HEK293T (cell line): ENCODE data around the gene C1orf105.

Experiments
- CTCF ChIA-PET: fragments of 350-600 bp; formaldehyde crosslinking; extraction: SDS; loops from one replicate; lab custom pipeline; 2021; ENCODE audit warnings: antibody characterized with exemption, inconsistent platforms; lab: Yijun Ruan, JAX
- POLR2A ChIA-PET: fragments of 350-600 bp; formaldehyde crosslinking; extraction: SDS; loops from one replicate; lab custom pipeline; 2020; ENCODE audit warnings: antibody characterized with exemption, inconsistent platforms; lab: Yijun Ruan, JAX
- DNase-seq: peaks from one replicate; pipeline ENCODE4 v3.0.0; 2012; ENCODE audit warnings: mixed read lengths; ENCODE audit errors: extremely low spot score
- ARNT ChIP-seq: fragments of 450-650 bp; IDR thresholded peaks from 2 replicates; pipeline ENCODE4 v1.6.1; 2017; ENCODE audit warnings: mild to moderate bottlenecking
- BHLHE40 ChIP-seq: fragments of 450-650 bp; IDR thresholded peaks from 2 replicates; pipeline ENCODE4 v1.6.1; 2016; ENCODE audit warnings: mild to moderate bottlenecking, moderate library complexity, borderline replicate concordance
- CTBP1 ChIP-seq: fragments of 450-650 bp; IDR thresholded peaks from 2 replicates; pipeline ENCODE4 v1.6.1; 2016; ENCODE audit warnings: borderline replicate concordance
- ELF4 ChIP-seq: fragments of 450-650 bp; IDR thresholded peaks from 2 replicates; pipeline ENCODE4 v1.6.1; 2017; ENCODE audit warnings: antibody characterized with exemption
- FOXA1 ChIP-seq: fragments of 450-650 bp; IDR thresholded peaks from 2 replicates; pipeline ENCODE4 v1.6.1; 2016; ENCODE audit warnings: mild to moderate bottlenecking
- FOXK2 ChIP-seq: fragments of 450-650 bp; IDR thresholded peaks from 2 replicates; pipeline ENCODE4 v1.6.1; 2016; ENCODE audit warnings: mild to moderate bottlenecking
- FOXM1 ChIP-seq: fragments of 450-650 bp; IDR thresholded peaks from 2 replicates; pipeline ENCODE4 v1.6.1; 2017; ENCODE audit warnings: mild to moderate bottlenecking, borderline replicate concordance
- HDGF ChIP-seq: fragments of 450-650 bp; IDR thresholded peaks from 2 replicates; pipeline ENCODE4 v1.6.1; 2017; ENCODE audit warnings: antibody characterized with exemption, borderline replicate concordance
- L3MBTL2 ChIP-seq: fragments of 450-650 bp; conservative IDR thresholded peaks from 2 replicates; pipeline ENCODE4 v1.6.1; 2016; ENCODE audit warnings: mild to moderate bottlenecking
- LEF1 ChIP-seq: fragments of 450-650 bp; IDR thresholded peaks from 2 replicates; pipeline ENCODE4 v1.6.1; 2017; ENCODE audit warnings: mild to moderate bottlenecking, borderline replicate concordance
- NFRKB ChIP-seq: fragments of 450-650 bp; IDR thresholded peaks from 2 replicates; pipeline ENCODE4 v1.6.1; 2016; ENCODE audit warnings: mild to moderate bottlenecking, moderate library complexity
- SP1 ChIP-seq: fragments of 450-650 bp; IDR thresholded peaks from 2 replicates; pipeline ENCODE4 v1.6.1; 2017
- SUZ12 ChIP-seq: fragments of 450-650 bp; IDR thresholded peaks from 2 replicates; pipeline ENCODE4 v1.6.1; 2016; ENCODE audit warnings: mild to moderate bottlenecking
- TARDBP ChIP-seq: fragments of 450-650 bp; IDR thresholded peaks from 2 replicates; pipeline ENCODE4 v1.6.1; 2016
- ZNF384 ChIP-seq: fragments of 450-650 bp; IDR thresholded peaks from 2 replicates; pipeline ENCODE4 v1.6.1; 2016
- TF ChIP-seq, protein P1 (sequence below): fragments of 450-650 bp; IDR thresholded peaks from 2 replicates; pipeline ENCODE4 v1.6.1; 2016

Gene C1orf105

GRCh38 chr1:172482044-172482443 is 61.6 kb downstream of the C1orf105 start:
- POLR2A ChIA-PET = no interaction called here
- DNase-seq = no peak
- CTCF ChIA-PET = no interaction called here
- TF ChIP-seq TARDBP (no peak), SUZ12 (no peak), FOXK2 (no peak), SP1 (no peak), FOXA1 (no peak), BHLHE40 (no peak), HDGF (no peak), FOXM1 (no peak), ZNF384 (no peak), LEF1 (no peak), ELF4 (no peak), L3MBTL2 (no peak), CTBP1 (no peak), NFRKB (no peak), ARNT (no peak)
- TF ChIP-seq, protein P1, sequence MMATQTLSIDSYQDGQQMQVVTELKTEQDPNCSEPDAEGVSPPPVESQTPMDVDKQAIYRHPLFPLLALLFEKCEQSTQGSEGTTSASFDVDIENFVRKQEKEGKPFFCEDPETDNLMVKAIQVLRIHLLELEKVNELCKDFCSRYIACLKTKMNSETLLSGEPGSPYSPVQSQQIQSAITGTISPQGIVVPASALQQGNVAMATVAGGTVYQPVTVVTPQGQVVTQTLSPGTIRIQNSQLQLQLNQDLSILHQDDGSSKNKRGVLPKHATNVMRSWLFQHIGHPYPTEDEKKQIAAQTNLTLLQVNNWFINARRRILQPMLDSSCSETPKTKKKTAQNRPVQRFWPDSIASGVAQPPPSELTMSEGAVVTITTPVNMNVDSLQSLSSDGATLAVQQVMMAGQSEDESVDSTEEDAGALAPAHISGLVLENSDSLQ = no peak

DNA sequence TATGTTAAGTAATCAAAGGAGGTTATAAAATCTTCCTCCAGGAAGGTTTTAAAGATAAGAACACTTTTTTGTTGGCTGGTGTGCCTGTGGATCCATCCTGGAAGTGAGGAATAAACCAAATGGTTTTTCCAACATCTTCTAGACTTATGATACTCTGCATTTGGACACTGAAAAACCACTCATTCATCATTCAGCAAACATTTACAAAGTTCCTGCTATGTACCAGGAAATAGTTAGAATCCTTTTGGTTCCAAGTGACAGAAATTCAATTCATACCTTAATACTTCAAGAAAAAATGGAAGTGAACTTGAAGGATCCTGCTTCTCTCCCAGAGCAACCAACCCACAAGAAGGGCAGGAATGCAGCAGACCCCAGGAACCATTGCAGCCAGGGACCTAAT is 63.0 kb downstream of the C1orf105 start:
- CTCF ChIA-PET = no interaction called here
- TF ChIP-seq L3MBTL2 (no peak), CTBP1 (no peak), FOXM1 (no peak), ARNT (no peak), LEF1 (no peak), ZNF384 (no peak), TARDBP (no peak), BHLHE40 (no peak), FOXA1 (no peak), NFRKB (no peak), SUZ12 (no peak), ELF4 (no peak), FOXK2 (no peak)
- TF ChIP-seq, protein P1 = no peak
- no peak for DNase-seq
- POLR2A ChIA-PET = no interaction called here

DNA sequence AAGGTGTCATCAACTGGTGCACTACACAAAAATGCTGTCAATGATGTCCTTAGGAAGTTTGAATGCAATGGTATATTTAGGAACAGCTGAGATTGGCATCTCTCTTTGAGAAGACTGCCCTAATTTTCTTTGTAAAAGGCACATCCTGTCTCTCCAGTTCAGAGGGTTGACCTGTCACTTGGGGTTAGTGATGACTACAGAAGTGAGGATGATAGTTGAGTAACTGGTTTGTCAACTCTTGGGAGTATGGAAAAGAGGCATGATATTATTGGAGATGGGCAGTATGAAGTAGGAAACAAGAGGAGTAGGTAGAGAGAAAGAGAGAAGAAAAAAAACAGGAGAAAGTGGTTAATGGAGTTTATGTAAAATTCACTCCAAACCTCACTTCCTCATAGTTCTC is 63.8 kb downstream of the C1orf105 start:
- POLR2A ChIA-PET = no interaction called here
- no peak for DNase-seq
- CTCF ChIA-PET = no interaction called here
- no peak for TF ChIP-seq BHLHE40
- no peak for TF ChIP-seq FOXM1
- TF ChIP-seq ELF4 = no peak
- TF ChIP-seq L3MBTL2 = no peak
- TF ChIP-seq TARDBP = no peak
- TF ChIP-seq, protein P1 = no peak
- TF ChIP-seq CTBP1 = no peak
- no peak for TF ChIP-seq SUZ12
- TF ChIP-seq LEF1 = no peak
- TF ChIP-seq NFRKB = no peak
- no peak for TF ChIP-seq HDGF
- no peak for TF ChIP-seq ARNT
- no peak for TF ChIP-seq ZNF384

DNA sequence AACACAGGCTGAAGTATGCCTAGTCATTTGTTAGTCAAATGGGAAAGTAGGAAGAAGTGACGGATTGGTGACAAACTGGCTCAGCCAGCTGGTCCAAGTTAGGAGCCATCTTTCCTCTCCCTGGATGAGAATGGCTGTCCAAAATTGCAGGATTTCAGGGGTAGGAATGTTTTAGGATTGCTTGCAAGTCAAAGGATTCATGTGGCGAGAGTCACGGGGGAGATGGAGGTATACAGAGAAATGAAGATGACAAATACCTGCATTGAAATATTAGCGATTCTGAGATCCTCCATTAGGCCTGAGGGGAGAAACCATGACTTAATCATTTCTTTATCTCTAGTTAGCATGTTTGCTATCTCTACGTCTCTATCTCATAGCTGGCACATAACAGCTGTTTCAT is 65.1 kb downstream of the C1orf105 start:
- ChIA-PET CTCF (no interaction called here), POLR2A (no interaction called here)
- DNase-seq = no peak
- TF ChIP-seq SP1 (no peak), CTBP1 (no peak), TARDBP (no peak), ARNT (no peak)

DNA sequence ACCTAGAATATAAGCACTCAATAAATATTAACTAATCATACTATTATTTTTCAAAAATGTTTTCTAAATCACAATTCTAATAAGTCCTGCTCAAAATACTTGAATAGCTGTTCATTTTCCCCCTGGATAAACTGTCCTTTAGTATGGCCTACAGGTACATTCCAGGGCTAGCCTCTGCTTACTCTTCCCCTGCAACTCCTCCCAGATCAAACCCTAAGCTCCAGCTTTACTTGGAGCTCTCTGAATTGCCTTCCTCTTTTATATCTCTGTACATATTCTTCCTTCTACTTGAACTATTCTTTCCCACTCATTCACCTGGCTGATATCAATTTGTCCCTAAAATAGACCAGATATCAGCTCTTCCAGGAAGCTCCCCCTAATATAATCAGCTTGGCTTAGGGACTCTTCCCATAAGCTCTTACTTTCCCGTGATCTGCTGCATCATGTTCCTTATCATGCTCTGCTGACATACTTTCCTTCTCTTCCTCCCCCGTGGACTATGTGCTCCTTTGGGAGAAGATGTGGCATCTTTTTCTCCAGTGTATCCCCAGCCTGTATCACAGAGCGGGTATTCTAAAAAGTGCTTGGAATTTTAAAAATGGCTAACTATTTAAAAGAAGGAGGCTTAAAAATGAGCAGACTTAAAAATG is 66.4 kb downstream of the C1orf105 start:
- CTCF ChIA-PET = interaction anchor here (0.5 kb wide), 1 partner anchor 936 kb away, joined by 3 read pairs; no protein-coding TSS in a partner anchor
- POLR2A ChIA-PET = interaction anchor here (0.6 to 1.1 kb wide), 2 partner anchors 10 to 45 kb away, joined by 3 read pairs; no protein-coding TSS in a partner anchor

DNA sequence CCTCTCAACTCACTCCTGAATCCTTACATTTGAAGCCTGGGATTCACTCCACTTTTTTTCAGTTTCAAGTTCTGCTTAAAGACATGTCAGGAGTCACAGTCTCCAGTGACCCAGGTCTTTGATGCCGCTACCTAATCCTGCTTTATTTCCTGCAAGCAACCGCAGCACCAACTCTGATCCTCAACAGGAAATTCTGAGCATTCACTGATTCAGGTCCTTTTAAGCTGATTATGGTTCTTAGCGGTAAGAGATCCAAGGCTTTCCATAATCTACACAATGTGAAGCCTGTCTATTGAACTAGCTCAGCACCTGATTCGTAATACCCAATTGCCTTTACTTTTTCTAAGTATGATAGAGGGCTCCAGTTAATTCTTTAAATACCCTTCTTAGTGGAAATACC is 67.1 kb downstream of the C1orf105 start:
- no peak for TF ChIP-seq ELF4
- no peak for TF ChIP-seq ZNF384
- no peak for TF ChIP-seq SP1
- TF ChIP-seq, protein P1 = no peak
- no peak for TF ChIP-seq FOXA1
- no peak for TF ChIP-seq BHLHE40
- no peak for TF ChIP-seq L3MBTL2
- no peak for TF ChIP-seq CTBP1
- TF ChIP-seq ARNT = no peak
- TF ChIP-seq FOXM1 = no peak
- no peak for TF ChIP-seq FOXK2
- TF ChIP-seq TARDBP = no peak
- no peak for TF ChIP-seq NFRKB
- TF ChIP-seq HDGF = no peak
- TF ChIP-seq SUZ12 = no peak
- TF ChIP-seq LEF1 = no peak
- ChIA-PET POLR2A (interaction anchor here (0.6 to 1.1 kb wide), 2 partner anchors 10 to 45 kb away, joined by 3 read pairs; no protein-coding TSS in a partner anchor), CTCF (no interaction called here)
- DNase-seq = no peak

More for the DNA sequence above, 66.4 kb downstream of the C1orf105 start:
- DNase-seq = no peak
- TF ChIP-seq ZNF384 (no peak), BHLHE40 (no peak), HDGF (no peak)
